T-helper 17 cell (primary cell): Measurements from ENCODE around the gene PTPN4. TPM values are rescaled to one million over a fixed set of nuclear protein-coding genes. Genes with fewer than 3 reads are reported as not detected.

Experiments used
- ATAC-seq: fragments of 150-1000 bp; cut with Tn5 transposase; 2 replicates; pipeline ENCODE4 v1.10.0; 2021; ENCODE audit warnings: mild to moderate bottlenecking, moderate library complexity
- DNase-seq, 3 donors: peaks; one replicate each; pipeline versions ENCODE4 v3.0.0 to v3.0.0-alpha.2; 2020 to 2021
- H3K9me3 ChIP-seq: one replicate; pipeline ENCODE4 v1.7.0; 2013; ENCODE audit warnings: low read length, mild to moderate bottlenecking; ENCODE audit not compliant: control insufficient read depth, poor library complexity, severe bottlenecking
- H3K27ac Mint-ChIP-seq: one replicate; pipeline ENCODE4 v1.8.0; 2022; ENCODE audit warnings: mild to moderate bottlenecking, moderate library complexity, mixed read lengths
- H3K27me3 Mint-ChIP-seq: one replicate; pipeline ENCODE4 v1.8.0; 2022; ENCODE audit warnings: mixed read lengths
- H3K36me3 Mint-ChIP-seq: one replicate; pipeline ENCODE4 v1.8.0; 2022; ENCODE audit warnings: low read depth, mixed read lengths
- H3K4me1 Mint-ChIP-seq: one replicate; pipeline ENCODE4 v1.8.0; 2022; ENCODE audit warnings: mild to moderate bottlenecking, mixed read lengths
- H3K4me3 Mint-ChIP-seq: one replicate; pipeline ENCODE4 v1.8.0; 2022; ENCODE audit warnings: mild to moderate bottlenecking, moderate library complexity, mixed read lengths
- total RNA-seq, 4 donors: library from RNA in 2 of 4; stranded (reverse) in 2 of 4; gene quantifications; one replicate each; pipeline ENCODE4 v1.2.3 and lab custom pipeline; 2022 to 2026

Gene PTPN4
- total RNA-seq, 2 donors from 2014 or later: 128 to 149 TPM

GRCh38 chr2:119837759-119838158 is 78.0 kb downstream of the PTPN4 start:
- no peak for ATAC-seq
- DNase-seq: no peak
- H3K4me3 Mint-ChIP-seq: no peak overlapping the region
- peaks cover 52% of the 10 kb centered on the region for H3K4me1 Mint-ChIP-seq
- peak overlapping the region; percentile 61 for H3K27ac Mint-ChIP-seq
- no peaks in the 10 kb centered on the region for H3K36me3 Mint-ChIP-seq
- H3K9me3 ChIP-seq: no peaks in the 10 kb centered on the region
- H3K27me3 Mint-ChIP-seq: no peaks in the 10 kb centered on the region

- no peak for ATAC-seq
- H3K4me3 Mint-ChIP-seq: no peak overlapping the region
These were observed 78.5 kb downstream of the PTPN4 start for GRCh38 chr2:119838179-119838578.

GRCh38 chr2:119841550-119841949 is 81.8 kb downstream of the PTPN4 start:
- no peaks in the 10 kb centered on the region for H3K36me3 Mint-ChIP-seq
- H3K4me1 Mint-ChIP-seq: peaks cover 42% of the 10 kb centered on the region
- peak overlapping the region; percentile 53 for H3K27ac Mint-ChIP-seq
- DNase-seq (no peak), ATAC-seq (no peak)
- no peaks in the 10 kb centered on the region for H3K9me3 ChIP-seq
- H3K4me3 Mint-ChIP-seq: no peak overlapping the region
- H3K27me3 Mint-ChIP-seq: no peaks in the 10 kb centered on the region

More at GRCh38 chr2:119838179-119838578, 78.5 kb downstream of the PTPN4 start:
- H3K4me1 Mint-ChIP-seq: peaks cover 48% of the 10 kb centered on the region
- DNase-seq: no peak
- H3K9me3 ChIP-seq: no peaks in the 10 kb centered on the region
- H3K36me3 Mint-ChIP-seq: no peaks in the 10 kb centered on the region
- peak overlapping the region; percentile 61 for H3K27ac Mint-ChIP-seq
- H3K27me3 Mint-ChIP-seq: no peaks in the 10 kb centered on the region

- Mint-ChIP-seq H3K36me3 (no peaks in the 10 kb centered on the region), H3K4me1 (peaks cover 28% of the 10 kb centered on the region)
These were observed 86.3 kb downstream of the PTPN4 start for GRCh38 chr2:119846021-119846420.

GRCh38 chr2:119849838-119850565 is 90.3 kb downstream of the PTPN4 start:
- Mint-ChIP-seq H3K27ac (no peak overlapping the region), H3K4me3 (no peak overlapping the region), H3K4me1 (peaks cover 18% of the 10 kb centered on the region), H3K36me3 (no peaks in the 10 kb centered on the region), H3K27me3 (no peaks in the 10 kb centered on the region)
- no peak for DNase-seq
- peaks cover 10% of the 10 kb centered on the region for H3K9me3 ChIP-seq
- no peak for ATAC-seq

More at GRCh38 chr2:119846021-119846420, 86.3 kb downstream of the PTPN4 start:
- no peak for DNase-seq
- no peak for ATAC-seq
- Mint-ChIP-seq H3K27me3 (no peaks in the 10 kb centered on the region), H3K4me3 (no peak overlapping the region), H3K27ac (no peak overlapping the region)
- H3K9me3 ChIP-seq: no peaks in the 10 kb centered on the region

- ATAC-seq (no peak), DNase-seq (no peak)
- Mint-ChIP-seq H3K36me3 (no peaks in the 10 kb centered on the region), H3K27me3 (no peaks in the 10 kb centered on the region), H3K4me1 (peaks cover 14% of the 10 kb centered on the region), H3K27ac (no peak overlapping the region), H3K4me3 (no peak overlapping the region)
- H3K9me3 ChIP-seq: peaks cover 10% of the 10 kb centered on the region
These were observed 92.5 kb downstream of the PTPN4 start for GRCh38 chr2:119852214-119852613.

GRCh38 chr2:119853777-119854399 is 94.2 kb downstream of the PTPN4 start:
- Mint-ChIP-seq H3K36me3 (no peaks in the 10 kb centered on the region), H3K27me3 (no peaks in the 10 kb centered on the region), H3K4me1 (peaks cover 16% of the 10 kb centered on the region), H3K4me3 (no peak overlapping the region), H3K27ac (no peak overlapping the region)
- ATAC-seq (no peak), DNase-seq (no peak)
- H3K9me3 ChIP-seq: peaks cover 10% of the 10 kb centered on the region

GRCh38 chr2:119856469-119856901 is 96.8 kb downstream of the PTPN4 start:
- H3K9me3 ChIP-seq: peaks cover 10% of the 10 kb centered on the region
- no peak for DNase-seq
- Mint-ChIP-seq H3K27me3 (no peaks in the 10 kb centered on the region), H3K4me1 (peaks cover 33% of the 10 kb centered on the region), H3K27ac (no peak overlapping the region), H3K4me3 (no peak overlapping the region), H3K36me3 (peaks cover 2% of the 10 kb centered on the region)
- ATAC-seq: no peak

- no peak for ATAC-seq
- H3K4me1 Mint-ChIP-seq: peaks cover 36% of the 10 kb centered on the region
- peaks cover 2% of the 10 kb centered on the region for H3K36me3 Mint-ChIP-seq
- peak overlapping the region; percentile 49 for H3K27ac Mint-ChIP-seq
- H3K4me3 Mint-ChIP-seq: no peak overlapping the region
- no peak for DNase-seq
- H3K9me3 ChIP-seq: no peaks in the 10 kb centered on the region
- H3K27me3 Mint-ChIP-seq: no peaks in the 10 kb centered on the region
These were observed 98.0 kb downstream of the PTPN4 start for GRCh38 chr2:119857742-119858141.

- H3K4me3 Mint-ChIP-seq: no peak overlapping the region
- DNase-seq: no peak
- no peaks in the 10 kb centered on the region for H3K27me3 Mint-ChIP-seq
- no peak for ATAC-seq
- no peaks in the 10 kb centered on the region for H3K9me3 ChIP-seq
- H3K36me3 Mint-ChIP-seq: peaks cover 2% of the 10 kb centered on the region
- peak overlapping the region; percentile 29 for H3K27ac Mint-ChIP-seq
- H3K4me1 Mint-ChIP-seq: peaks cover 46% of the 10 kb centered on the region
These were observed 99.8 kb downstream of the PTPN4 start for GRCh38 chr2:119859528-119859927.

GRCh38 chr2:119860924-119861323 is 101.2 kb downstream of the PTPN4 start:
- Mint-ChIP-seq H3K27ac (no peak overlapping the region), H3K4me1 (peaks cover 42% of the 10 kb centered on the region), H3K4me3 (no peak overlapping the region), H3K27me3 (no peaks in the 10 kb centered on the region), H3K36me3 (peaks cover 2% of the 10 kb centered on the region)
- no peak for DNase-seq
- no peaks in the 10 kb centered on the region for H3K9me3 ChIP-seq
- ATAC-seq: no peak

- Mint-ChIP-seq H3K27ac (no peak overlapping the region), H3K4me3 (no peak overlapping the region), H3K27me3 (no peaks in the 10 kb centered on the region), H3K4me1 (peaks cover 52% of the 10 kb centered on the region), H3K36me3 (peaks cover 2% of the 10 kb centered on the region)
- ATAC-seq (no peak), DNase-seq (no peak)
- H3K9me3 ChIP-seq: no peaks in the 10 kb centered on the region
These were observed 102.6 kb downstream of the PTPN4 start for GRCh38 chr2:119862127-119862889.

GRCh38 chr2:119864318-119864717 is 104.6 kb downstream of the PTPN4 start:
- ATAC-seq (no peak), DNase-seq (no peak)
- Mint-ChIP-seq H3K36me3 (peaks cover under 1% of the 10 kb centered on the region), H3K27me3 (no peaks in the 10 kb centered on the region), H3K4me3 (no peak overlapping the region), H3K27ac (peak overlapping the region; percentile 56), H3K4me1 (peaks cover 47% of the 10 kb centered on the region)
- no peaks in the 10 kb centered on the region for H3K9me3 ChIP-seq
